ENCODE data around the gene TMED6.
"Not testable (repeated sequence)": the region's sequence is repeated elsewhere in the genome, so short reads cannot be mapped to it uniquely, and the experiment has no call there.

The TMED6 gene

DNA sequence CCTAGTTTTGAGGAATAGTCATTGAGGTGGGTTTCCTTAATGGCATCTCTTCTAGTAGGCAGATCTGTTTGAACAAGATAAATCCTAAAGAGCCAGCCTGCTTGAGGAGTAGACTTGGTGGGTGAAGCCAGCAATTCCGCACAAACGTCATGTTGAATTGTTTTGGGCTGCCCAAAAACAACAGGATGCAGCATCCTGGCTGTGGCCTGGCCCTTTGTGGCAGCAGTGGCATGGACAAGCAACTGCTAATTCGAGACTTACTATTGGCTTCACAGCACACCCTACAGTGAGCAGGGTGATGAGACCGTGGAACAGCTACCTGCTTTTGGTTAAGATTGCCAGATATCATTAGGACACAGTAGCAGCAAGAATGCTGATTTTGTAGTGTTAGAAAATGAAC is 49.7 kb downstream of the TMED6 start:
- in situ Hi-C loops (cut with MboI; ENCODE audit: low sequenced_read_pairs, unreplicated experiment): no loop called here
- DNase-seq (ENCODE audit: low spot score): no peak
- TF ChIP-seq CTCF (IDR thresholded peaks at IDR 0.05; ENCODE audit: borderline replicate concordance, control extremely low read depth, extremely low read depth, insufficient read depth, missing control alignments): no peak

DNA sequence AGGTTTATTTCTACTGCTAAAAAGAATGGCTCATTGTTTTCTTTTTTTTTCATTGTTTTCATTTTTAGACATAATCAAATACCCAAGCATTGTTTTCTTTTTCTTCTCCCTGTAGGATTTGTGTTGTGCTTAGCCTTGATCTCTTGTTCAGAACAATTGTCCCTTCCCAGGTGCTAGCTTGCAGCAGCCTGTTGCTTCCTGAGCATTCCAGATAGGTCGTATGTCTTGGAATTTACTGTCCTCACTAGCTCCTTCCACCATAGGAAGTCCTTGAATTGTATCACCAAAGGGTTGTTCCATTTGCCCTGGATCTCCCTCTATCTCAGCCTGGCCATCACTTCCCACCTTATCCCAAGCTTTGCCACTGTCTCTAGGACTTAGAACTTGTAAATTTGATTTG is 50.4 kb downstream of the TMED6 start:
- no peak for TF ChIP-seq CTCF (IDR thresholded peaks at IDR 0.05; ENCODE audit: borderline replicate concordance, control extremely low read depth, extremely low read depth, insufficient read depth, missing control alignments)
- DNase-seq (ENCODE audit: low spot score): no peak
- in situ Hi-C loops (cut with MboI; ENCODE audit: low sequenced_read_pairs, unreplicated experiment): no loop called here

DNA sequence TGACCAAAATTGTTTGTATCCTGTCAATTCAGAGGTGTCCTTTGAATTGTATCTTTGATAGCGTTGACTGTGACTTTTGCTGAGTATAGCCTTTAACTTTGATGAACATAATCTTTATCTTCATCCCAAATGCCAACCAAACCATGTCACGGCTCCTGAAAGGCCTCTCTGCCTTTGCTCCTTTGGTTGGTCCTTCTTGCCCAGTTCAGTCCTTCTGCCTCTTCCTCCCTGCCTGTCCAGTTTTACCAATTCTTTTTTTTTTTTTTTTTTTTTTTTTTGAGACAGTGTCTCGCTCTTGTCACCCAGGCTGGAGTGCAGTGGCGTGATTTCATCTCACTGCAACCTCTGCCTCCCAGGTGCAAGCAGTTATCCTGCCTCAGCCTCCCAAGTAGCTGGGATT is 53.3 kb downstream of the TMED6 start:
- TF ChIP-seq CTCF (IDR thresholded peaks at IDR 0.05; ENCODE audit: borderline replicate concordance, control extremely low read depth, extremely low read depth, insufficient read depth, missing control alignments): no peak

DNA sequence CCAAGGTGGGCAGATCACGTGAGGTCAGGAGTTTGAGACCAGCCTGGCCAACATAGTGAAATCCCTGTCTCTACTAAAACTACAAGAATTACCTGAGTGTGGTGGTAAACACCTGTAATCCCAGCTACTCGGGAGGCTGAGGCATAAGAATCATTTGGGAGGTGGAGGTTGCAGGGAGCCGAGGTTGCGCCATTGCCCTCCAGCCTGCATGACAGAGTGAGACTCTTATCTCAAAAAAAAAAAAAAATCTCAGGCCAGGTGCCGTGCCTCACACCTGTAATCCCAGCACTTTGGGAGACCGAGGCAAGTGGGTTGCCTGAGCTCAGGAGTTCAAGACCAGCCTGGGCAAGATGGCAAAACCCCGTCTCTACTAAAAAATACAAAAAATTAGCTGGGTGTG is 54.8 kb downstream of the TMED6 start:
- DNase-seq (ENCODE audit: low spot score); in situ Hi-C loops (cut with MboI; ENCODE audit: low sequenced_read_pairs, unreplicated experiment): not testable (repeated sequence)

More for the DNA sequence above, 53.3 kb downstream of the TMED6 start:
- no peak for DNase-seq (ENCODE audit: low spot score)
- in situ Hi-C loops (cut with MboI; ENCODE audit: low sequenced_read_pairs, unreplicated experiment): no loop called here

DNA sequence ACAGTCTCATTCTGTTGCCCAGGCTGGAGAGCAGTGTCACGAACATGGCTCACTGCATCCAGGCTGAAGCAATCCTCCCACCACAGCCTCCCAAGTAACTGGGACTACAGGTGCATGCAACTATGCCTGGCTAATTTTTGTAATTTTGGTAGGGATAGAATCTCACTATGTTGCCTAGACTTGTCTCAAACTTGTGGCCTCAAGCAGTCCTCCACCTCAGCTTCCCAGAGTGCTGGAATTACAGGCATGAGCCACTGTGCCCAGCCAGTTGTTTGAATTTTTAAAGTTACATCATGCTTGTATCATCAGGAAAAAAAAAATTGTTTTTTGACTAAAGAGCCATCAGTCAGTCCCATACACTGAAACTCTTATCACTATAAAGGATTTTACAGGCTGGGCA is 57.5 kb downstream of the TMED6 start:
- no peak for DNase-seq (ENCODE audit: low spot score)
- TF ChIP-seq CTCF (IDR thresholded peaks at IDR 0.05; ENCODE audit: borderline replicate concordance, control extremely low read depth, extremely low read depth, insufficient read depth, missing control alignments): no peak
- in situ Hi-C loops (cut with MboI; ENCODE audit: low sequenced_read_pairs, unreplicated experiment): no loop called here

GRCh38 chr16:69293401-69293800 is 58.2 kb downstream of the TMED6 start:
- TF ChIP-seq CTCF (IDR thresholded peaks at IDR 0.05; ENCODE audit: borderline replicate concordance, control extremely low read depth, extremely low read depth, insufficient read depth, missing control alignments): no peak
- in situ Hi-C loops (cut with MboI; ENCODE audit: low sequenced_read_pairs, unreplicated experiment): no loop called here
- no peak for DNase-seq (ENCODE audit: low spot score)

All from GM13976 (cell line).